ENCODE data around the gene CCRL2. TPM values are rescaled to one million over a fixed set of nuclear protein-coding genes. Genes with fewer than 3 reads are reported as not detected.
A peak's percentile ranks its signal among the peaks of the same experiment; 100 is the strongest.

Gene CCRL2, protein sequence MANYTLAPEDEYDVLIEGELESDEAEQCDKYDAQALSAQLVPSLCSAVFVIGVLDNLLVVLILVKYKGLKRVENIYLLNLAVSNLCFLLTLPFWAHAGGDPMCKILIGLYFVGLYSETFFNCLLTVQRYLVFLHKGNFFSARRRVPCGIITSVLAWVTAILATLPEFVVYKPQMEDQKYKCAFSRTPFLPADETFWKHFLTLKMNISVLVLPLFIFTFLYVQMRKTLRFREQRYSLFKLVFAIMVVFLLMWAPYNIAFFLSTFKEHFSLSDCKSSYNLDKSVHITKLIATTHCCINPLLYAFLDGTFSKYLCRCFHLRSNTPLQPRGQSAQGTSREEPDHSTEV
- 28.5 TPM for total RNA-seq
- long read RNA-seq, transcript CCRL2-202 (2 exons, 1,796 nt) = major isoform, 24 of 28 reads
- long read RNA-seq, partial matches to known transcripts = 0 of 28 reads
- long read RNA-seq, other reads (novel, unspliced or antisense) = 3 of 28 reads

- TF ChIP-seq CTCF (IDR thresholded peaks at IDR 0.05) = no peak
- Histone ChIP-seq H3K27me3 (no peaks in the 10 kb centered on the region), H3K9me3 (no peaks in the 10 kb centered on the region), H3K4me3 (peak within 1 kb of the TSS; percentile 52), H3K36me3 (peaks cover 8% of the 10 kb centered on the region), H3K27ac (peak within 1 kb of the TSS; percentile 93), H3K4me1 (peaks cover 44% of the 10 kb centered on the region)
- intact Hi-C loops (cut with DNase I) = no loop called here
- ATAC-seq (peak; percentile 88), DNase-seq (peak; percentile 80)
Observed at GRCh38 chr3:46406788-46407611, at the start of gene CCRL2, which contains the start of gene CCR5AS. Gene CCRL2 (plus strand): TSS chr3:46407259. CDS start chr3:46408080, 821 bp downstream. Gene CCR5AS (minus strand): TSS chr3:46407066.

DNA sequence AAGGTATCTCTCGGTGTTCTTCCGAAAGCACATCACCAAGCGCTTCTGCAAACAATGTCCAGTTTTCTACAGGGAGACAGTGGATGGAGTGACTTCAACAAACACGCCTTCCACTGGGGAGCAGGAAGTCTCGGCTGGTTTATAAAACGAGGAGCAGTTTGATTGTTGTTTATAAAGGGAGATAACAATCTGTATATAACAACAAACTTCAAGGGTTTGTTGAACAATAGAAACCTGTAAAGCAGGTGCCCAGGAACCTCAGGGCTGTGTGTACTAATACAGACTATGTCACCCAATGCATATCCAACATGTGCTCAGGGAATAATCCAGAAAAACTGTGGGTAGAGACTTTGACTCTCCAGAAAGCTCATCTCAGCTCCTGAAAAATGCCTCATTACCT lies 48.6 kb upstream of the CCRL2 start:
- H3K9me3 ChIP-seq = no peaks in the 10 kb centered on the region
- no peak overlapping the region for H3K4me3 ChIP-seq
- intact Hi-C loops (cut with DNase I) = no loop called here
- H3K27ac ChIP-seq = no peak overlapping the region
- no peak for DNase-seq
- no peak for ATAC-seq
- no peaks in the 10 kb centered on the region for H3K36me3 ChIP-seq
- H3K4me1 ChIP-seq = peaks cover 17% of the 10 kb centered on the region
- TF ChIP-seq CTCF (IDR thresholded peaks at IDR 0.05) = no peak
- H3K27me3 ChIP-seq = no peaks in the 10 kb centered on the region

DNA sequence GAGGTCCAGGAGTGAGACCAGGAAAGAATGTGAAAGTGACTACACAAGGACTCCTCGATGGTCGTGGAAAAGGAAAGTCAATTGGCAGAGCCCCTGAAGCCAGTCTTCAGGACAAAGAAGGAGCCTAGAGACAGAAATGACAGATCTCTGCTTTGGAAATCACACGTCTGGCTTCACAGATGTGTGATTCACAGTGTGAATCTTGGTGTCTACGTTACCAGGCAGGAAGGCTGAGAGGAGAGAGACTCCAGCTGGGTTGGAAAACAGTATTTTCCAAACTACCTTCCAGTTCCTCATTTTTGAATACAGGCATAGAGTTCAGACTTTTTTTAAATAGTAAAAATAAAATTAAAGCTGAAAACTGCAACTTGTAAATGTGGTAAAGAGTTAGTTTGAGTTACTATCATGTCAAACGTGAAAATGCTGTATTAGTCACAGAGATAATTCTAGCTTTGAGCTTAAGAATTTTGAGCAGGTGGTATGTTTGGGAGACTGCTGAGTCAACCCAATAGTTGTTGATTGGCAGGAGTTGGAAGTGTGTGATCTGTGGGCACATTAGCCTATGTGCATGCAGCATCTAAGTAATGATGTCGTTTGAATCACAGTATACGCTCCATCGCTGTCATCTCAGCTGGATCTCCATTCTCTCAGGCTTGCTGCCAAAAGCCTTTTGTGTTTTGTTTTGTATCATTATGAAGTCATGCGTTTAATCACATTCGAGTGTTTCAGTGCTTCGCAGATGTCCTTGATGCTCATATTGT lies 47.1 kb upstream of the CCRL2 start:
- DNase-seq (no peak), ATAC-seq (no peak)
- no peaks in the 10 kb centered on the region for H3K36me3 ChIP-seq
- no peaks in the 10 kb centered on the region for H3K9me3 ChIP-seq
- intact Hi-C loops (cut with DNase I) = no loop called here
- peaks cover 17% of the 10 kb centered on the region for H3K4me1 ChIP-seq
- TF ChIP-seq CTCF (IDR thresholded peaks at IDR 0.05) = no peak
- no peak overlapping the region for H3K27ac ChIP-seq
- no peaks in the 10 kb centered on the region for H3K27me3 ChIP-seq
- no peak overlapping the region for H3K4me3 ChIP-seq

DNA sequence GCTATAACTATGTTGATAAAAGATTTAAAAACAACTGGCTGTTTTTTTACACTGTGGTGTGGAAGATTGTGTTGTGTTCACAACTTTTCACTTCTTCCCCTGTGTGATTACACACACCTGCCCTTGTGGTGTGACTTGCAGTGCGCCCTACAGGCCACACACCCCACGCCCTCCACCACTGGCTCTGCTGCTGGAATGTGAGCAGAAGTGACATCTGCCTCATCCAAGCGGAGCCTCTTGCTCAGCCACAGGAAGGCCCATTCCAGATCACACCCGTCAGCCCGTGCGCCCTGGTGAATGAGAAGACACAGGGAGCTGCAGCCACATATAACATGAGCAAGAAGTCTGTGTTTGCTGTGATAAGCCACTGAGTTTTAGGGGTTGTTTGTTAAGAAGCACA lies 46.2 kb upstream of the CCRL2 start:
- Histone ChIP-seq H3K27me3 (no peaks in the 10 kb centered on the region), H3K4me1 (peaks cover 17% of the 10 kb centered on the region), H3K9me3 (no peaks in the 10 kb centered on the region), H3K4me3 (no peak overlapping the region), H3K27ac (no peak overlapping the region), H3K36me3 (no peaks in the 10 kb centered on the region)
- intact Hi-C loops (cut with DNase I) = no loop called here
- peak; percentile 33 for ATAC-seq
- no peak for DNase-seq
- TF ChIP-seq CTCF (IDR thresholded peaks at IDR 0.05) = no peak

All from upper lobe of right lung (tissue), 1 donor.